ENCODE results near the gene BLACAT1.

BLACAT1 gene

GRCh38 chr1:205455581-205456382 lies at the start of gene BLACAT1:
Gene BLACAT1 (minus strand): TSS chr1:205456045.
- Histone ChIP-seq H3K4me1 (ENCODE audit: control insufficient read depth in 1 of 2, insufficient read depth in 1 of 2, low read depth in 1 of 2, low read length in 1 of 2) (no peaks in the 10 kb centered on the region), H3K9me3 (no peaks in the 10 kb centered on the region), H3K36me3 (no peaks in the 10 kb centered on the region), H3K4me3 (ENCODE audit: low read depth in 1 of 2, low read length in 1 of 2) (no peak within 1 kb of the TSS), H3K27me3 (peaks cover 99% of the 10 kb centered on the region), H3K27ac (no peak within 1 kb of the TSS)
- TF ChIP-seq CTCF (IDR thresholded peaks at IDR 0.05) = no peak

- Histone ChIP-seq H3K36me3 (no peaks in the 10 kb centered on the region), H3K4me1 (ENCODE audit: control insufficient read depth in 1 of 2, insufficient read depth in 1 of 2, low read depth in 1 of 2, low read length in 1 of 2) (peaks cover 6 to 12% of the 10 kb centered on the region in 2 experiments), H3K4me3 (ENCODE audit: low read depth in 1 of 2, low read length in 1 of 2) (peak overlapping the region in 1 of 2 experiments; percentile 41), H3K27me3 (peaks cover 42% of the 10 kb centered on the region), H3K9me3 (no peaks in the 10 kb centered on the region), H3K27ac (no peak overlapping the region)
- TF ChIP-seq CTCF (IDR thresholded peaks at IDR 0.05) = no peak
These were observed 49.4 kb upstream of the BLACAT1 start for GRCh38 chr1:205505076-205505729.

- no peak within 1 kb of the TSS for H3K27ac ChIP-seq
- H3K27me3 ChIP-seq = peaks cover 42% of the 10 kb centered on the region
- no peaks in the 10 kb centered on the region for H3K36me3 ChIP-seq
- TF ChIP-seq CTCF (IDR thresholded peaks at IDR 0.05) = no peak
- no peaks in the 10 kb centered on the region for H3K9me3 ChIP-seq
- H3K4me1 ChIP-seq (ENCODE audit: control insufficient read depth in 1 of 2, insufficient read depth in 1 of 2, low read depth in 1 of 2, low read length in 1 of 2) = peaks cover 6 to 12% of the 10 kb centered on the region in 2 experiments
- H3K4me3 ChIP-seq (ENCODE audit: low read depth in 1 of 2, low read length in 1 of 2) = peak within 1 kb of the TSS; percentile 8 to 41
These were observed 48.6 kb upstream of the BLACAT1 start, which contains the start of gene CDK18 for GRCh38 chr1:205504311-205505075. Gene CDK18 (plus strand): TSS chr1:205504669. CDS start chr1:205523168, 18,499 bp downstream.

- Histone ChIP-seq H3K27me3 (peaks cover 42% of the 10 kb centered on the region), H3K36me3 (no peaks in the 10 kb centered on the region), H3K4me1 (ENCODE audit: control insufficient read depth in 1 of 2, insufficient read depth in 1 of 2, low read depth in 1 of 2, low read length in 1 of 2) (peaks cover 6 to 12% of the 10 kb centered on the region in 2 experiments), H3K9me3 (no peaks in the 10 kb centered on the region), H3K4me3 (ENCODE audit: low read depth in 1 of 2, low read length in 1 of 2) (no peak overlapping the region), H3K27ac (no peak overlapping the region)
- TF ChIP-seq CTCF (IDR thresholded peaks at IDR 0.05) = no peak
These were observed 47.1 kb upstream of the BLACAT1 start for GRCh38 chr1:205502992-205503391.

GRCh38 chr1:205502111-205502810 lies 46.4 kb upstream of the BLACAT1 start:
- Histone ChIP-seq H3K9me3 (no peaks in the 10 kb centered on the region), H3K27me3 (peaks cover 42% of the 10 kb centered on the region), H3K27ac (no peak overlapping the region), H3K36me3 (no peaks in the 10 kb centered on the region), H3K4me3 (ENCODE audit: low read depth in 1 of 2, low read length in 1 of 2) (no peak overlapping the region), H3K4me1 (ENCODE audit: control insufficient read depth in 1 of 2, insufficient read depth in 1 of 2, low read depth in 1 of 2, low read length in 1 of 2) (peaks cover 6 to 12% of the 10 kb centered on the region in 2 experiments)
- TF ChIP-seq CTCF (IDR thresholded peaks at IDR 0.05) = no peak

Measured in neutrophil (primary cell).